CD4-positive, alpha-beta T cell treated with Interleukin-15 for 1 hour (primary cell): ENCODE results near the gene ANTXR1.

ENCODE experiments used
- DNase-seq: peaks from one replicate; pipeline ENCODE4 v3.0.0-alpha.2; 2020

Gene ANTXR1

DNA sequence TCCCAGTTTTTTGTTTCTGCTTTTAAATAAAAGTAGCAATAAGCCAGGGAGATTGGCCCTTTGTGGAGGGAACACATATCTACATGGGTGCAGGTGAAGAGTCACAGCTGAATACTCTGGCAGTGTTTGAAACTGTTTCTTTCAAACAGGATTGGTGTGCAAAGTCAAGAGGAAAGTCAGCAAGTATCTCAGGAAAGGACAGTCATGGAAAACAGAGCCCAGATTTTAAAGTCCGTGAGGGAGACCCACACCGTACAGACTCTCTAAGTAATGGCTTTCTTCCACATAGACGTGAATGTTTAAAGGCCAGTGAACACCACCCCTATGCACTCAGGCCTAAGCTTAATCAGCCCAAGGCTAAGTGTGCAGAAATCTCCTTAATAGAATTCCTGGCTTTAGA is 278.7 kb downstream of the ANTXR1 start:
- DNase-seq, result no peak

DNA sequence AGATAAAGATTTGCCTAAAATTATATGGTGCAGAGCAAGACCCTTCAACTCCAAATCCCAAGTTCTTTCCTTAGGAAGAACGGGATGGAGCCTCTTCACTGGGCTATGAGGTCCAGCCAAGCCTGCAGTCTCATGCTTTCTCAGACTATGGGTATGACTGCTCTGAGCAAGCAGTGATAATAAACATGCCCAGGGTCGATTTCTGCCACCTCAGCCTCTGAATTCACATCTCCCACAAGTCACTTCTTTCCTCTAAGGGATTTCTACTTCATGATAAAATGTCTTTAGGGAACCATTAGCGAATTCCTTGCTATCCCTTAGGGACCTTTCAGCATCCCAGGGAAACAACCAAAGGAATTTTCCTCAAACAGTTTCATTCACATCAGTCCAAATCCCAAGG is 279.3 kb downstream of the ANTXR1 start:
- DNase-seq, result no peak

DNA sequence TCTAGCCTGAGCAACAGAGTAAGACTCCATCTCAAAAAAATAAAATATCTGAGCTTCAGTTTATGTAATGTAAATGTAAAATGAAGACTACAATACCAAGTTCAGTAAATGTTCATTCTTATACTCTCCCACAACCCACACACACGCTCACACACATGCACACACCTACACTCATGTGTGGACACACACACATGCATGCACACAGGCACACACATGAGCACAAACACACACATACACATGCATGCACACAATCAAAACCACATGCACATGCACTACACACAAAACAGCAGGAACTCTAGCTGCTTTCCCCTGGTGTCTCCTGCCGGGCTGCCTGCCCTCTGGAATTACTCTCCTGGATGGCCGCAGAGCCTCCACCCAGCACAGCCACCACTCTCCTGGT is 283.4 kb downstream of the ANTXR1 start:
- no peak for DNase-seq

DNA sequence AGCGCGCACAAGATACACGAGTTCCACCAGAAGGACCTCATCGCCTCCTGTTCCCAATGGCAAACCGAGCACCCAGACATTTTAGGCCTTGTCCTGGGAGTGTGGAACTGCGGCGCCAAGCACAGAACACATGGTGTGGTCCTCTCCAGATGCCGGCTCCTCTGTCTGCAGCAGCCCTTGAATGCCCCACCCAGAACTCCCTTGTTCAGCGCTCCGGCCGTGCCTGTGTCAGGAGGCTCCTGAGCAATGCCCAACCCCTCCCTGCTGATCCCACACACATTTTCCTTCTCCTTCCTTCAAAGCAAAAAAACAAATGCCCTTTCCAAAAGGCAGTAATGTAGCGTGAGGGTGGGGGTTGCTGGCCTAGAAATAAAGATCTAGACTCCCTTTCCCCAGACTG is 284.2 kb downstream of the ANTXR1 start:
- DNase-seq, result no peak

DNA sequence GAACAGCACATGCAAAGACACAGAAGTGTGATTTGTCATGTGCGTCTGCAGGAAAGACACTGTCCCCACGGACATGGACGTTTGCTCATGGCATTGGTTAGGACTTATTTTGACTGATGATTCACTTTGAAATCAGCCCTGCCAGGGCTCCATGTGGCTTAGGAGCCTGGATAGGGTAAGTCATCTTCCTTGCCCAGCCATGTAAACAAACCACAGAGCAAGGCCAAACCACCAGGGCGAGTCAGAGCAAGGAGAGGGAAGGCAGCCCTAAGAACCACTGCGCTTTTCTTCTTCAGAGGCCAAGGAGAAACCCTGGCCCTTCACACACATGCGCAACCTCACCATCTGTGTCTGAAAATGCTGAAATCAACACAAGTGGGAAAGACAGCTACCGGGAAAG is 285.3 kb downstream of the ANTXR1 start:
- no peak for DNase-seq

DNA sequence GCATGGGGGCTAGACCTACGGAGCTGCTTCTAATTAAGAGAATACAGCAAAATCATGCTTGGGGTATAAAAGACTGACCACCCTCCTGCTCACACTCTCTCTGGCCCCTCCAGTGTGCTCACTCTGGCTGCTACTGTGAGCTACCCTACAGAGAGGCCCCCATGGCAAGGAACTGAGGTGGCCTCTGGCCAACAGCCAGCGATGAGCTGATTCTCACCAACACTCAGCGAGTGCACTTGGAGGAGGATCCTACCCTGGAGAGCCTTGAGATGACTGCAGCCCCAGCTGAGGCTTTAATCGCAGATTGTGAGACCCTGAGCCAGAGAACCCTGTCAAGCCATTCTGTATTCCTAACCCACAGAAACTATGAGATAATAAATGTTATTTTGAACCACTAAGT is 285.9 kb downstream of the ANTXR1 start:
- no peak for DNase-seq
